ENCODE data around the gene C8B. TPM values are rescaled to one million over a fixed set of nuclear protein-coding genes. Genes with fewer than 3 reads are reported as not detected.

Gene C8B
- total RNA-seq, 4 donors from 2014 or later = not detected

DNA sequence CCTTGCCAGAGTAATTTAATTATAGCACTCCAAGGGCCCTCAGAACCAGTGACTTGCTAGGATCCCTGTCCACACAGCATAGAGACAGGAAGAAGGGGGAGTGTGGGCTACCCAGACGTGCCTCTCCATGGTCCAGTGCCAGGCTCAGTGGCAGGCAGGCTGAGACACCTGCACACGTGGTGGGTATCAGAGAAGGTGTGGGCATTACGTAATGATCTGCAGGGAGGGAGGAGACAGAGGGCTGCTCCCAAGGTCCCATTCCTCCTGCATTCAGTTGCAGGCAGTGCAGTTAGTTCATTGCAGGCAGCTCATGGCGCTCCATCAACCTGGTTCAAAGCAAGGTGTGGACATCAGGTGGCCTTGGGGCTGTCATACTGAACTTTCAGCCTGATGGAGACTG lies 49.9 kb downstream of the C8B start:
- no peak overlapping the region for H3K4me3 ChIP-seq
- no peaks in the 10 kb centered on the region for H3K9me3 ChIP-seq
- no peak for TF ChIP-seq POLR2A (IDR thresholded peaks at IDR 0.05)
- no peak for TF ChIP-seq EP300 (IDR thresholded peaks at IDR 0.05)
- no peak overlapping the region for H3K27ac ChIP-seq
- H3K4me1 ChIP-seq = no peaks in the 10 kb centered on the region
- no peaks in the 10 kb centered on the region for H3K36me3 ChIP-seq
- no peaks in the 10 kb centered on the region for H3K27me3 ChIP-seq
- no peak for DNase-seq (ENCODE audit: low spot score in 2 of 2)
- WGBS, 2 donors = 66 to 74% methylated on average over 4 of the region's 4 CpGs

DNA sequence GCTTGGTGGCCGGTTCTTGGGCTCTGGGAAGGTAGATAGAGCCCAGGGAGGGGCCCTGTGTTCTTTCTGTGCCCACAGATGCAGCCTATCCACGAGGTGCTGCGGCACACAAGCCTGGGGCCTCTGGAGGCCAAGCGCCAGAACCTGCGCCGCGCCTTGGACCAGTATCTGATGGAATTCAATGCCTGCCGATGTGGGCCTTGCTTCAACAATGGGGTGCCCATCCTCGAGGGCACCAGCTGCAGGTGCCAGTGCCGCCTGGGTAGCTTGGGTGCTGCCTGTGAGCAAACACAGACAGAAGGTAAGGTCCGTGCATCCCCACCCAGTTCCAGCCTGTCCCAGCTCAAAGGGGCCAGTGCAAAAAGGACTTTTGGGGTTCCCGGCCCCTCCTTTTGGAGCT lies 53.5 kb downstream of the C8B start:
- H3K9me3 ChIP-seq = no peaks in the 10 kb centered on the region
- peaks cover 0 to 5% (median 0%) of the 10 kb centered on the region in 4 donors for H3K4me1 ChIP-seq
- no peak overlapping the region for H3K4me3 ChIP-seq
- no peaks in the 10 kb centered on the region for H3K27me3 ChIP-seq
- WGBS, 2 donors = 86 to 95% methylated on average over 12 of the region's 12 CpGs
- H3K36me3 ChIP-seq = no peaks in the 10 kb centered on the region
- no peak for TF ChIP-seq EP300 (IDR thresholded peaks at IDR 0.05)
- TF ChIP-seq POLR2A (IDR thresholded peaks at IDR 0.05) = no peak
- TF ChIP-seq, protein P1, sequence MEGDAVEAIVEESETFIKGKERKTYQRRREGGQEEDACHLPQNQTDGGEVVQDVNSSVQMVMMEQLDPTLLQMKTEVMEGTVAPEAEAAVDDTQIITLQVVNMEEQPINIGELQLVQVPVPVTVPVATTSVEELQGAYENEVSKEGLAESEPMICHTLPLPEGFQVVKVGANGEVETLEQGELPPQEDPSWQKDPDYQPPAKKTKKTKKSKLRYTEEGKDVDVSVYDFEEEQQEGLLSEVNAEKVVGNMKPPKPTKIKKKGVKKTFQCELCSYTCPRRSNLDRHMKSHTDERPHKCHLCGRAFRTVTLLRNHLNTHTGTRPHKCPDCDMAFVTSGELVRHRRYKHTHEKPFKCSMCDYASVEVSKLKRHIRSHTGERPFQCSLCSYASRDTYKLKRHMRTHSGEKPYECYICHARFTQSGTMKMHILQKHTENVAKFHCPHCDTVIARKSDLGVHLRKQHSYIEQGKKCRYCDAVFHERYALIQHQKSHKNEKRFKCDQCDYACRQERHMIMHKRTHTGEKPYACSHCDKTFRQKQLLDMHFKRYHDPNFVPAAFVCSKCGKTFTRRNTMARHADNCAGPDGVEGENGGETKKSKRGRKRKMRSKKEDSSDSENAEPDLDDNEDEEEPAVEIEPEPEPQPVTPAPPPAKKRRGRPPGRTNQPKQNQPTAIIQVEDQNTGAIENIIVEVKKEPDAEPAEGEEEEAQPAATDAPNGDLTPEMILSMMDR (IDR thresholded peaks at IDR 0.05) = no peak
- H3K27ac ChIP-seq = no peak overlapping the region
- DNase-seq (ENCODE audit: low spot score in 2 of 2) = no peak

DNA sequence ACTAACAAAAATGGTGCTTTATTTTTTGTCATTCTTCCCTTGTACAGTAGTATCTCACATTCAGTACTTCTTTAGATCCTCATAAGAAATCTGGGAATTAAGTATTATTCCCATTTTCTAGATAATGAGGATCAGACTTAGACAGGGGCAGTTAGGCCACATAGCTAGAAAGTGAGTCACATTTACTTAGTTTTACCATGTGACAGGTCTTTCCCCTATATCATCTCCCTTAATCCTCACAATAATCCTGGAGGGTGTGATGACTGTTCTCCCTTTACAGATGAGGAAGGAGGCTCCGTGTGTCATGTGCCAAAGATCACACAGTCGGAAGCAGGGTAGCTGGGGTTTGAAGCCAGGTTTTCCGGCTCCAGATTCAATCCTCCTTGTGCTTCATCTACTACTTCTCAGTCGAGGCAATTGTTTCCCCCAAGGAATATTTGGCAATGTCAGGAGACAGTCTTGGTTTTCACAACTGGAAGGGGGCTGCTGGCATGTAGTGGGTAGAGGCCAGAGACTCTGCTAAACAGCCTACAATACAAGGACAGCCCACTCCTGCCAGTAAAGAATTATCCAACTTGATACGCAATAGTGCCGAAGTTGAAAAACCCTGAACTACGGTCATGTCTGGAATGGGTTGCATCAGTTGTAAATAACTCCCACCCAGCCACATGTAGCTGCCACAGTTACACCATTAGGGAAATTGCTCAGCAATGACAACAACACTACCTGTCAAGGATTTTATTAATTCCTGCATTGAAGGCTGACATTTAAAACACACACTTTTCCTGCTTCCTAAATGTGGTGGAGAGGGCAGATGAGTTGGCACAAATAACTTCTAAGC lies 54.5 kb downstream of the C8B start:
- Histone ChIP-seq H3K4me1 (peaks cover 0 to 5% (median 0%) of the 10 kb centered on the region in 4 donors), H3K4me3 (no peak overlapping the region), H3K9me3 (no peaks in the 10 kb centered on the region), H3K36me3 (no peaks in the 10 kb centered on the region), H3K27me3 (no peaks in the 10 kb centered on the region), H3K27ac (no peak overlapping the region)
- no peak for DNase-seq (ENCODE audit: low spot score in 2 of 2)
- TF ChIP-seq, protein P1 (IDR thresholded peaks at IDR 0.05) = no peak
- no peak for TF ChIP-seq POLR2A (IDR thresholded peaks at IDR 0.05)
- TF ChIP-seq EP300 (IDR thresholded peaks at IDR 0.05) = no peak
- WGBS, 2 donors = 80 to 85% methylated on average over 7 of the region's 7 CpGs

- TF ChIP-seq POLR2A (IDR thresholded peaks at IDR 0.05) = no peak
- TF ChIP-seq EP300 (IDR thresholded peaks at IDR 0.05) = no peak
- TF ChIP-seq, protein P1 (IDR thresholded peaks at IDR 0.05) = no peak
- H3K4me3 ChIP-seq = no peak overlapping the region
- no peak for DNase-seq (ENCODE audit: low spot score in 2 of 2)
Measured at GRCh38 chr1:56910441-56910985, 55.3 kb downstream of the C8B start.

DNA sequence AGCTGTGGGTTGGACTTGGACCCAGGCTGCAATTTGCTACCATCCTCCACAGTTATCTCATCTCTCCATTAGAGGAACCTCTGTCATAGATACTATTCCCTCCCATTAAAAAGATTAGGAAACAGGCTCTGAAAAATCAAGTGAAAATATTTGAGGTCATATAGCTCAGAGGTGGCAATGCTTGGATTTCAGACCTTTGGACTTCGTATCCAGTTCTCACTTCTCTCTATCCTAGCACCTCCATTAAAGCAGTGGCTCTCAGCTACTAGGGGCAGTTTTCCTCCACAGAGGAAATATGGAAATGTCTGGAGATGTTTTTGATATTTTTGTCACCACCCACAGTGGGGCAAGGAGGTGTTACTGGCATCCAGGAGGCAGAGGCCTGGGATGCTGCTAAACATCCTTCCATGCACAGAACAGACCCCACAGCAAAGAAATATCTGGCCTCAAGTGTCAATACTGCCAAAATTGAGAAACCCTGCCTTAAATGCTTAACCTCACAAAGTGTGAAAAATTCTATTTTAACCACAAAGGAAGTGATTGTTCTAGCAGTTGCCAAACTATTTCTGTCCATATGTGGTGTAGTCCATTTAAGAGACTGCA lies 57.1 kb downstream of the C8B start:
- DNase-seq (ENCODE audit: low spot score in 2 of 2) = no peak
- Histone ChIP-seq H3K27ac (no peak overlapping the region), H3K36me3 (no peaks in the 10 kb centered on the region), H3K4me1 (peaks cover 0 to 5% (median 0%) of the 10 kb centered on the region in 4 donors), H3K4me3 (no peak overlapping the region), H3K9me3 (no peaks in the 10 kb centered on the region), H3K27me3 (no peaks in the 10 kb centered on the region)
- TF ChIP-seq EP300 (IDR thresholded peaks at IDR 0.05) (no peak), POLR2A (IDR thresholded peaks at IDR 0.05) (no peak)
- TF ChIP-seq, protein P1 (IDR thresholded peaks at IDR 0.05) = no peak
- 72% methylated on average over 1 of the region's 1 CpG for WGBS, 2 donors

More at GRCh38 chr1:56910441-56910985, 55.3 kb downstream of the C8B start:
- peaks cover 0 to 5% (median 0%) of the 10 kb centered on the region in 4 donors for H3K4me1 ChIP-seq
- no peaks in the 10 kb centered on the region for H3K27me3 ChIP-seq
- no peaks in the 10 kb centered on the region for H3K36me3 ChIP-seq
- H3K9me3 ChIP-seq = no peaks in the 10 kb centered on the region
- WGBS, 2 donors = 81 to 88% methylated on average over 4 of the region's 4 CpGs
- no peak overlapping the region for H3K27ac ChIP-seq

All from tibial nerve (tissue), 4 donors.